Choroid plexus epithelial cell (primary cell): Measurements from ENCODE around the gene ADM.

Experiments used
- DNase-seq: peaks from one replicate; pipeline ENCODE4 v3.0.0-alpha.2; 2010; ENCODE audit warnings: low read depth
- H3K4me3 ChIP-seq: 2 replicates; pipeline ENCODE4 v1.5.1; 2011; ENCODE audit warnings: low read depth, mild to moderate bottlenecking, control low read depth, low read length, moderate library complexity
- CTCF ChIP-seq: conservative IDR thresholded peaks from 2 replicates; pipeline ENCODE4 v1.5.1; 2011; ENCODE audit warnings: low read depth, mild to moderate bottlenecking, control low read depth, inconsistent platforms, low read length, moderate library complexity

The ADM gene

GRCh38 chr11:10315083-10315482 lies 10.2 kb downstream of the ADM start:
- no peak for DNase-seq
- TF ChIP-seq CTCF, result no peak

GRCh38 chr11:10317151-10317755 lies 12.4 kb downstream of the ADM start:
- no peak for TF ChIP-seq CTCF
- DNase-seq, result no peak
- H3K4me3 ChIP-seq, result no peak overlapping the region

More at GRCh38 chr11:10315083-10315482, 10.2 kb downstream of the ADM start:
- no peak overlapping the region for H3K4me3 ChIP-seq

- DNase-seq, result no peak
- TF ChIP-seq CTCF, result no peak
- H3K4me3 ChIP-seq, result no peak overlapping the region
Observed at GRCh38 chr11:10317776-10318526, 13.1 kb downstream of the ADM start.

GRCh38 chr11:10318527-10318802 lies 13.6 kb downstream of the ADM start:
- TF ChIP-seq CTCF, result no peak
- no peak for DNase-seq
- no peak overlapping the region for H3K4me3 ChIP-seq

- no peak for DNase-seq
- no peak for TF ChIP-seq CTCF
- no peak overlapping the region for H3K4me3 ChIP-seq
Observed at GRCh38 chr11:10319702-10320558, 15.1 kb downstream of the ADM start.

GRCh38 chr11:10320736-10321465 lies 16.0 kb downstream of the ADM start:
- no peak for DNase-seq
- H3K4me3 ChIP-seq, result no peak overlapping the region
- TF ChIP-seq CTCF, result no peak
